ENCODE data around the gene NSA2. TPM values are rescaled to one million over a fixed set of nuclear protein-coding genes. Genes with fewer than 3 reads are reported as not detected.

Gene NSA2
- total and polyA plus RNA-seq, 4 donors, result 26.7 to 54.7 (median 31.7) TPM

GRCh38 chr5:74801197-74801596 lies 34.1 kb downstream of the NSA2 start:
- no peak for TF ChIP-seq REST (IDR thresholded peaks at IDR 0.05)
- no peak for TF ChIP-seq RAD21 (IDR thresholded peaks at IDR 0.05)
- TF ChIP-seq GABPA (IDR thresholded peaks at IDR 0.05 in 1 of 2, conservative IDR thresholded peaks at IDR 0.05 in 1 of 2), result no peak
- no peak for TF ChIP-seq SP1 (IDR thresholded peaks at IDR 0.05)
- TF ChIP-seq ATF3 (IDR thresholded peaks at IDR 0.05), result no peak
- TF ChIP-seq CTCF (IDR thresholded peaks at IDR 0.05; ENCODE audit: low read depth, low read length, missing input control), result no peak
- TF ChIP-seq HNF4A (conservative IDR thresholded peaks at IDR 0.05), result no peak
- no peak for TF ChIP-seq RXRA (IDR thresholded peaks at IDR 0.05)
- TF ChIP-seq HNF4G (IDR thresholded peaks at IDR 0.05), result no peak
- TF ChIP-seq TAF1 (conservative IDR thresholded peaks at IDR 0.05), result no peak
- no peak for TF ChIP-seq EGR1 (IDR thresholded peaks at IDR 0.05; ENCODE audit: low read depth in 2 of 2)
- no peak for TF ChIP-seq ZBTB33 (IDR thresholded peaks at IDR 0.05)
- TF ChIP-seq FOXA2 (IDR thresholded peaks at IDR 0.05), result no peak
- no peak for TF ChIP-seq FOXA1 (IDR thresholded peaks at IDR 0.05)
- TF ChIP-seq YY1 (IDR thresholded peaks at IDR 0.05), result no peak
- 89% methylated on average over 3 of the region's 3 CpGs for WGBS
- no peaks in the 10 kb centered on the region for H3K4me1 ChIP-seq (ENCODE audit: control insufficient read depth in 4 of 4, insufficient read depth in 4 of 4, low read length in 3 of 4)
- H3K4me3 ChIP-seq (ENCODE audit: low read depth in 1 of 3, low read length in 3 of 3), result no peak overlapping the region
- no peak for DNase-seq (ENCODE audit: low spot score)
- no peaks in the 10 kb centered on the region for H3K27me3 ChIP-seq (ENCODE audit: control insufficient read depth in 4 of 4, insufficient read depth in 4 of 4, low read length in 3 of 4)
- H3K9ac ChIP-seq (ENCODE audit: low read depth in 1 of 2, low read length in 2 of 2), result no peak overlapping the region
- no peaks in the 10 kb centered on the region for H3K9me3 ChIP-seq (ENCODE audit: control insufficient read depth in 4 of 4, low read length in 3 of 4)
- no peak overlapping the region for H3K27ac ChIP-seq (ENCODE audit: low read depth in 1 of 2, low read length in 2 of 2)
- no peaks in the 10 kb centered on the region for H3K36me3 ChIP-seq (ENCODE audit: control insufficient read depth in 4 of 4, insufficient read depth in 3 of 4, low read depth in 1 of 4, low read length in 3 of 4)

- 61% methylated on average over 1 of the region's 1 CpG for WGBS
- no peak for DNase-seq (ENCODE audit: low spot score)
- no peaks in the 10 kb centered on the region for H3K4me1 ChIP-seq (ENCODE audit: control insufficient read depth in 4 of 4, insufficient read depth in 4 of 4, low read length in 3 of 4)
- H3K9me3 ChIP-seq (ENCODE audit: control insufficient read depth in 4 of 4, low read length in 3 of 4), result no peaks in the 10 kb centered on the region
- H3K4me3 ChIP-seq (ENCODE audit: low read depth in 1 of 3, low read length in 3 of 3), result no peak overlapping the region
- H3K27me3 ChIP-seq (ENCODE audit: control insufficient read depth in 4 of 4, insufficient read depth in 4 of 4, low read length in 3 of 4), result no peaks in the 10 kb centered on the region
- no peak overlapping the region for H3K27ac ChIP-seq (ENCODE audit: low read depth in 1 of 2, low read length in 2 of 2)
- no peaks in the 10 kb centered on the region for H3K36me3 ChIP-seq (ENCODE audit: control insufficient read depth in 4 of 4, insufficient read depth in 3 of 4, low read depth in 1 of 4, low read length in 3 of 4)
- TF ChIP-seq FOXA1 (IDR thresholded peaks at IDR 0.05) (no peak), MAX (IDR thresholded peaks at IDR 0.05) (no peak), TAF1 (conservative IDR thresholded peaks at IDR 0.05) (no peak), ATF3 (IDR thresholded peaks at IDR 0.05) (no peak), HNF4A (conservative IDR thresholded peaks at IDR 0.05) (no peak), JUND (IDR thresholded peaks at IDR 0.05) (no peak), CTCF (IDR thresholded peaks at IDR 0.05; ENCODE audit: low read depth, low read length, missing input control) (no peak), ZBTB33 (IDR thresholded peaks at IDR 0.05) (no peak)
- no peak overlapping the region for H3K9ac ChIP-seq (ENCODE audit: low read depth in 1 of 2, low read length in 2 of 2)
Observed at GRCh38 chr5:74801941-74802340, 34.9 kb downstream of the NSA2 start.

All from liver (tissue), 9 donors.